ENCODE results near the gene PSME1. TPM values are rescaled to one million over a fixed set of nuclear protein-coding genes. Genes with fewer than 3 reads are reported as not detected.

Gene PSME1
- total RNA-seq, 1 donor from 2014 or later: 385 TPM

DNA sequence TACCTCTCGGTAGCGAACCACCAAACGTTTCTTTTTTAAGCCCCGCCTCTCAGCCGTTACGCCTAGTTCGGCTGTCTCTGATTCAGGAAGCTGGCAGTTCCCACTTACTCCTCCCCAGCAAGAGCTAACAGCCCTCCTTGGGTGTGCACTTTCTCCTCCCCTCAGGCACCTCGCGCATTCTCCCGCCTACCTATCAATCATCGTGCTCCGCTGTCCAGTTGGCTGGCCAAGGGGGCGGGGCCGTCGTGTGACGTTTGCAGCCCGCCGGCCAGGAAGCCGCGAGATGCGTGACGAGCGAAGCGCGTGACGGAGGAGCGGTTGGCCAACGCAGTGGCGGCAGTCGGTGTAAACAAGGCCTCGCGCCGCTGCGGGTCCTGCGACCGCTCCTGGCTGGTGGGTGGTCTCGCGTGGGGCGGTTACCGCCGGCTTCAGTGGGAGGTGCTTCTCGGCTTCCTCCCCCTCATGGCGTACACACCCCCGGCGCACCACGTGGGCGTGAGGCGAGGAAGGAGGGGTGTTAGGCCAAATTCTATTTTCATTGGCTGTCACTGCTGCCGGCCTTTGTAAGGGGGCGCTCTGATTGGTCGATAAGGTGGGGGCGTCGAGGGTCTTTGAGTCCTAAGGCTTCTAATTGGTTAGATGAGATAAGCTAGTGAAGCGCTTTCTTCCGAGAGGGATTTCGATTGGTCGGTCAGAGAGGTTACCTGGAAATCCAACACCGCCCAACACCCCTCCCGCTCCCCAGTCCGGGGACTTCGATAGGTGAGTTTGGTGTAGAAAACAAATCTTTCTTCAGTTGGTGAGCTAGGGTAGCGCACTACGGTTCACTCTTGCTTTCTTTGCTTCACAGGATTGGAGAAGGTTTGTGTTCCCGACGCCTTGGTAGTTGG lies 21.2 kb upstream of the PSME1 start, which contains the start of the genes DCAF11 and NRL:
TSS of gene DCAF11 (plus strand) at position 246 of the 890 bp plus-strand sequence. CDS start 818 bp downstream, outside the sequence.
TSS of gene NRL (minus strand) at position 418 of the 890 bp plus-strand sequence. CDS start 32,101 bp downstream, outside the sequence.
- H3K4me3 ChIP-seq (ENCODE audit: low read depth, low read length): peak within 1 kb of the TSS; percentile 68
- TF ChIP-seq, protein P1, sequence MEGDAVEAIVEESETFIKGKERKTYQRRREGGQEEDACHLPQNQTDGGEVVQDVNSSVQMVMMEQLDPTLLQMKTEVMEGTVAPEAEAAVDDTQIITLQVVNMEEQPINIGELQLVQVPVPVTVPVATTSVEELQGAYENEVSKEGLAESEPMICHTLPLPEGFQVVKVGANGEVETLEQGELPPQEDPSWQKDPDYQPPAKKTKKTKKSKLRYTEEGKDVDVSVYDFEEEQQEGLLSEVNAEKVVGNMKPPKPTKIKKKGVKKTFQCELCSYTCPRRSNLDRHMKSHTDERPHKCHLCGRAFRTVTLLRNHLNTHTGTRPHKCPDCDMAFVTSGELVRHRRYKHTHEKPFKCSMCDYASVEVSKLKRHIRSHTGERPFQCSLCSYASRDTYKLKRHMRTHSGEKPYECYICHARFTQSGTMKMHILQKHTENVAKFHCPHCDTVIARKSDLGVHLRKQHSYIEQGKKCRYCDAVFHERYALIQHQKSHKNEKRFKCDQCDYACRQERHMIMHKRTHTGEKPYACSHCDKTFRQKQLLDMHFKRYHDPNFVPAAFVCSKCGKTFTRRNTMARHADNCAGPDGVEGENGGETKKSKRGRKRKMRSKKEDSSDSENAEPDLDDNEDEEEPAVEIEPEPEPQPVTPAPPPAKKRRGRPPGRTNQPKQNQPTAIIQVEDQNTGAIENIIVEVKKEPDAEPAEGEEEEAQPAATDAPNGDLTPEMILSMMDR (conservative IDR thresholded peaks at IDR 0.05; ENCODE audit: low read depth, low read length): no peak
- peak; percentile 99 for DNase-seq (ENCODE audit: low read depth)

GRCh38 chr14:24115422-24116127 lies 20.4 kb upstream of the PSME1 start:
- no peak for DNase-seq (ENCODE audit: low read depth)
- TF ChIP-seq, protein P1 (conservative IDR thresholded peaks at IDR 0.05; ENCODE audit: low read depth, low read length): no peak
- H3K4me3 ChIP-seq (ENCODE audit: low read depth, low read length): peak overlapping the region; percentile 68

GRCh38 chr14:24116128-24116814 lies 19.7 kb upstream of the PSME1 start:
- H3K4me3 ChIP-seq (ENCODE audit: low read depth, low read length): peak overlapping the region; percentile 68
- TF ChIP-seq, protein P1 (conservative IDR thresholded peaks at IDR 0.05; ENCODE audit: low read depth, low read length): no peak

DNA sequence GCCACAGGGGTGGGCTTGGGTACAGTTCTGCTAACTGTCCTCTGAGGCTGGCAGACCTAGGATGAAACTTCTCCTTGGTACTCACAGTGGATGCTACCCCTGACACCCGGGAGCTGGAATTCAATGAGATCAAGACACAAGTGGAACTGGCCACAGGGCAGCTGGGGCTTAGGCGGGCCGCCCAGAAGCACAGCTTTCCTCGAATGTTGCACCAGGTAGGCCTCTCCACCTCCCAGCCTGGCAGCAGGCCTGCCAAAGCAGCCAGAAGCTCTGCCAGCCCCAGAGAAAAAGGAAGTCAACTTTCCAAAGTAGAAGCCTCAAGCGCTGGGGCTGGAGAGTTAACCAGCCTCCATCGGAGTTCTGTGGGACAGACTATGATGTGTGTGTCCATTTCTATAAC lies 18.8 kb upstream of the PSME1 start:
- no peak for DNase-seq (ENCODE audit: low read depth)
- H3K4me3 ChIP-seq (ENCODE audit: low read depth, low read length): no peak overlapping the region
- TF ChIP-seq, protein P1 (conservative IDR thresholded peaks at IDR 0.05; ENCODE audit: low read depth, low read length): no peak

More at GRCh38 chr14:24116128-24116814, 19.7 kb upstream of the PSME1 start:
- no peak for DNase-seq (ENCODE audit: low read depth)

DNA sequence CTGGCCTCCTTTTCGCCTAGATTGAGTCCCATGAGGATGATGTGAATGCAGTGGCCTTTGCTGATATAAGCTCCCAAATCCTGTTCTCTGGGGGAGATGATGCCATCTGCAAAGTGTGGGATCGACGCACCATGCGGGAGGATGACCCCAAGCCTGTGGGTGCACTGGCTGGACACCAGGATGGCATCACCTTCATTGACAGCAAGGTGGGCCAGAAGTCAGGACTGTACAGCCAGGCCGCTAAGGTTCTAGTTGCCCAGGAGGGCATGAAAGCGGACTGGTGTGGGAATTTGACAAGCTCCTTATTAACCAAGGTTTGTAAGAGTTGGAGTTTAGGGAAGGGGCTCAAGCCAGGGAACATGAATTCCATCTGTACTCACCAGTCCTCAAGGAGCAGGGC lies 16.3 kb upstream of the PSME1 start:
- H3K4me3 ChIP-seq (ENCODE audit: low read depth, low read length): no peak overlapping the region
- TF ChIP-seq, protein P1 (conservative IDR thresholded peaks at IDR 0.05; ENCODE audit: low read depth, low read length): no peak
- no peak for DNase-seq (ENCODE audit: low read depth)

DNA sequence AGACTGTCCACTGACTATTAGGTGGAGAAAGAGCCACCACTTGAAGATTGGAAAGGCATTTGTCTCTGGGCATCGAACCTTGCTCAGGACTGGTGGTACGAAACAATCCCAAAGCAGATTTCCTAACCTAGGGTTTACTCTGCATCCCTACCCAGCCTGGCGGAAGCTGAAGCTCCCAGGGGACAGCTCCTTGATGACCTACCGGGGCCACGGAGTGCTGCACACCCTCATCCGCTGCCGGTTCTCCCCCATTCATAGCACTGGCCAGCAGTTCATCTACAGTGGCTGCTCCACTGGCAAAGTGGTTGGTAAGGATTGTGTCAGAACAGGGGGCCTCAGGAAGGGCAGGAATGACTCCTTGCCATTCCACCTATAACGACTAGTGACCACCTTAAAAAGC lies 14.8 kb upstream of the PSME1 start:
- no peak for DNase-seq (ENCODE audit: low read depth)
- H3K4me3 ChIP-seq (ENCODE audit: low read depth, low read length): no peak overlapping the region
- TF ChIP-seq, protein P1 (conservative IDR thresholded peaks at IDR 0.05; ENCODE audit: low read depth, low read length): no peak

Measured in epithelial cell of proximal tubule (primary cell).